GM18499 (cell line): Measurements from ENCODE around the gene ICAM1.
"Not testable (repeated sequence)": the region's sequence is repeated elsewhere in the genome, so short reads cannot be mapped to it uniquely, and the experiment has no call there.

Experiments
- ATAC-seq: cut with Tn5 transposase; IDR thresholded peaks from one replicate; pipeline ENCODE4 v1.9.1; 2021; ENCODE audit warnings: moderate number of reproducible peaks; ENCODE audit not compliant: insufficient read depth, unreplicated experiment

Gene ICAM1, protein sequence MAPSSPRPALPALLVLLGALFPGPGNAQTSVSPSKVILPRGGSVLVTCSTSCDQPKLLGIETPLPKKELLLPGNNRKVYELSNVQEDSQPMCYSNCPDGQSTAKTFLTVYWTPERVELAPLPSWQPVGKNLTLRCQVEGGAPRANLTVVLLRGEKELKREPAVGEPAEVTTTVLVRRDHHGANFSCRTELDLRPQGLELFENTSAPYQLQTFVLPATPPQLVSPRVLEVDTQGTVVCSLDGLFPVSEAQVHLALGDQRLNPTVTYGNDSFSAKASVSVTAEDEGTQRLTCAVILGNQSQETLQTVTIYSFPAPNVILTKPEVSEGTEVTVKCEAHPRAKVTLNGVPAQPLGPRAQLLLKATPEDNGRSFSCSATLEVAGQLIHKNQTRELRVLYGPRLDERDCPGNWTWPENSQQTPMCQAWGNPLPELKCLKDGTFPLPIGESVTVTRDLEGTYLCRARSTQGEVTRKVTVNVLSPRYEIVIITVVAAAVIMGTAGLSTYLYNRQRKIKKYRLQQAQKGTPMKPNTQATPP

DNA sequence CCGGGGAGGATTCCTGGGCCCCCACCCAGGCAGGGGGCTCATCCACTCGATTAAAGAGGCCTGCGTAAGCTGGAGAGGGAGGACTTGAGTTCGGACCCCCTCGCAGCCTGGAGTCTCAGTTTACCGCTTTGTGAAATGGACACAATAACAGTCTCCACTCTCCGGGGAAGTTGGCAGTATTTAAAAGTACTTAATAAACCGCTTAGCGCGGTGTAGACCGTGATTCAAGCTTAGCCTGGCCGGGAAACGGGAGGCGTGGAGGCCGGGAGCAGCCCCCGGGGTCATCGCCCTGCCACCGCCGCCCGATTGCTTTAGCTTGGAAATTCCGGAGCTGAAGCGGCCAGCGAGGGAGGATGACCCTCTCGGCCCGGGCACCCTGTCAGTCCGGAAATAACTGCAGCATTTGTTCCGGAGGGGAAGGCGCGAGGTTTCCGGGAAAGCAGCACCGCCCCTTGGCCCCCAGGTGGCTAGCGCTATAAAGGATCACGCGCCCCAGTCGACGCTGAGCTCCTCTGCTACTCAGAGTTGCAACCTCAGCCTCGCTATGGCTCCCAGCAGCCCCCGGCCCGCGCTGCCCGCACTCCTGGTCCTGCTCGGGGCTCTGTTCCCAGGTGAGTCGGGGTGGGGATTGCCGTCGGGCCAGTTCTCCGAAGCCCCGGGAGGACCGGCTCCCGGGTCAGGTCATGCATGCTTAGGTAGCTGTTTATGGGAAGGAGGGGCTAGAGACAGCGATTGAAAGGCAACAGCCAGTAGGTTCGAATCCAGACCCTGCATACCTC, at the start of gene ICAM1:
ICAM1 (plus strand) TSS at position 505 of the 779 bp plus-strand sequence; CDS start at position 545, 40 bp downstream.
- no peak for ATAC-seq

DNA sequence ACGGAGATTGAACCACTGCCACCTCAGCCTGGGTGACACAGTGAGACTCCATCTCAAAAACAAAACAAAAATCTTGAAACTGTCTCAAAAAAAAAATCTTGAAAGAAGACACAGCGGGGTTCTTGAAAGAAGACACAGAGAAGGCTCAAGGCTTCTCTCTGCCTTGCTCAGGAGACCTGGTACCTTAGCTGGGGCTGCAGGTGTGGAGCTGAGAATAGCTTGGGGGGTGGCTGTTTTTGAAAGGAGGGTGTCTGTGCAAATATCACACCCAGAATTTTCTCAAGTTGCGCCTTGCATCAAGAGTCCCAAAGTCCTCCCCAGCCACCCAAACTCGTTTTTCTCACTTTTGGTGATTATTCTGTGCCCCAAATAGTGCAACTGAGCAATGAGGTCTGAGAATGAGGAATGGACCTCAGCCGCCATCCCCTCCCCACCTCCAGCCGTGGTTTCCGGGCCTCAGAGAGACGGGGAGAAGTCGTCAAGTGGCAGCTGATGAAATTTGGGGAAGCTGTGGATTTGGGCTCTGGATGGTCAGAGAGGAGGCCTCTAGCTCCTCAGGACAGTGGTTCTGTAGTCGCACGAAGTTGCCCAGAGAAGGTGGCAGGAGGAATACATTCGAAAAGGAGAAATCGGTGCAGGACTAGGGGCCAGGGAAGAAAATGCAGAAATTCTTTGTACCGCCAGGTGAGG, 48.6 kb upstream of the ICAM1 start:
- no peak for ATAC-seq

DNA sequence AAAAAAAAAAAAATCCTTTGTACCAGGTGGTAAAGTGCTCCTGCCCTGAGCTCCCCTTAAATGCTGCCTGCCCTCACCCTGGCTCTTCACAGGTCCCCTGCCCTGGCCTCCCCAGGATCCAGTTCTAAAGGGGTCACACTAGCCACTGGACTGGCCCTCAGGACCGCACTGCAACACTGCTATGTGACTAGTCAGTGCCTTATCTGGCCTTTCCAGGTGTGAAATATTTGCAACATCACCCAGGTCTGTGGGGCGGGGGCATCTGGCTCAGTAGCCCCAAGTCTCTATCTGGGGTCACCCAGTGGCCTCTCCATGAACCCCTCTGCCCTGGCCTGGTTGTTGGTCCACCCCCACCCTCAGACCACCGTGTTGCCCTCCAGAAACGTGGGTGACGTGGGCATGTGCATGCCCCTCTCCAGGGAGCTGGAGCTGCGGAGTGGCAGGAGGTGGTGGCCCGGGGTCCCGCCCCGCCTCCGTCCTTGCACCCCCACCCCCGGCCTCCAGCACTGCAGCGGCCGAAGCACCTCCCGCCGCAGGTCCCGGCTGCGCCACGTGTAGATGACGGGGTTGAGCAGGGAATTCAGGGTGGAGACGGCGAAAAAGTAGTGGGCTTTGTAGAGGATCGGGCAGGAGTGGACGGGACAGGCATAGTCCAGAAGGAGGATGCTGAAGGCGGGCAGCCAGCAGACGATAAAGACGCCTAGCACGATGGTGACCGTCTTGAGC, 47.3 kb upstream of the ICAM1 start:
- no peak for ATAC-seq

DNA sequence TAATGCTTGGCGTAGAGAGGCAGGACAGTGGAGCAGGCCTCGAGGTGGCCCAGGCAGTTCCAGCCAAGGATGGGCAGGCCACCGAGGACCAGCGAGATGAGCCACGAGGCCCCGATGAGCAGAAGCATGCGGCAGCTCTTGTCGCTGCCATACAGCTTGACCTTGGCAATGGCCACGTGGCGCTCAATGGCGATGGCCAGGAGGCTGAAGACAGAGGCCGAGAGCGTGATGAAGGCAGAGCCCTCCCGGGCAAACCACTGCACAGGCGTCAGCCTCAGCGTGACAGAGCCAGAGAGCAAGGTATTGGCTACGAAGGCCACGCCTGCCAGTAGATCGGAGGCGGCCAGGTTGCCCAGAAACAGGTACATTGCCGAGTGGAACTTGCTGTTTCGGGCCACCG, 46.6 kb upstream of the ICAM1 start:
- ATAC-seq, result no peak

DNA sequence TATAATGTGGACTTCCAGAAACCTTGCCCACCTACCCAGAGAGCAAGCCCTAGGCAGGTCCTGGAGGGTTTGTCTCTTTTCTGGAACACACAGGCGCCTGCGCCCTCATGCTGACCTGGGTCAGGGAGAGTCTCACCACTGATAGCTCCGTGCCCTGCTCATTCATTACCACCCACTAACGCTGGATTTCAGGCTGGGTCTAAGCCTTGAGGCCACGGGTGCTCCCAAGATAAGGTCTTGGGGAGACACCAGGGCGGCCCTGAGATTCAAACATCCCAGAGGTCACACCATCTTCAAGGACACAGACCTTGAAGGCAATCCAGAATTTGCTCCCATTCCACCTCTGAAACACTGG, 44.9 kb upstream of the ICAM1 start:
- no peak for ATAC-seq

DNA sequence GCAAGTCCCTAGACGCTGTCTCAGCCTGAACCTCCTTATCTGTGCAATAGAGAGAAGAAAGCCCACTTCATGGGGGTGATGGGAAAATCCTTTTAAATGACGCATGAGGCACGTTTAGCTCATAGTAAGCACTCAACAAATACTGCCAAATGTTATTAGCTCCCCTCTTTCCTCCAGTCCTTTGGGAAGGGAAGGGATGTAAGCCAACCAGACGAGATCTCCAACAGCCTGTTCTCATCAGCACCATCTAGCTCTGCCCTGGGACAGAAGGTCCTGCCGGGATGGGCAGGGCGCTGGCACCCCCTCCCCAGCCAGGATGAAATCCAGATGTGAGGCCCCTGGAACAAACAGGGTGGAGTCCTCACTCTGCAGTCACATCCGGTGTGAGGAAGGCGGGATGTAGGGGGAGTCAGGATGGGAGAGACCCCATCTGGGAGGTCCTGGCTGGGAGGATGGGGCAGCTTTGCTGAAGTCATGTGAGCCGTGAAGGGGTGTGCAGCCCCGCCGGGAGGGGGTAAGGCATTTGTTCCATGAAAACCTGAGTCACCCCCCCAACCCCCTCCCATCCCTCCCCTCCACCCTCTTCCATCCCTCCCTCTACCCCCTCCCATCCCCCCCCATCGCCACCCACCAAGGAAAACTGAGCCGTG, 44.4 kb upstream of the ICAM1 start:
- no peak for ATAC-seq

DNA sequence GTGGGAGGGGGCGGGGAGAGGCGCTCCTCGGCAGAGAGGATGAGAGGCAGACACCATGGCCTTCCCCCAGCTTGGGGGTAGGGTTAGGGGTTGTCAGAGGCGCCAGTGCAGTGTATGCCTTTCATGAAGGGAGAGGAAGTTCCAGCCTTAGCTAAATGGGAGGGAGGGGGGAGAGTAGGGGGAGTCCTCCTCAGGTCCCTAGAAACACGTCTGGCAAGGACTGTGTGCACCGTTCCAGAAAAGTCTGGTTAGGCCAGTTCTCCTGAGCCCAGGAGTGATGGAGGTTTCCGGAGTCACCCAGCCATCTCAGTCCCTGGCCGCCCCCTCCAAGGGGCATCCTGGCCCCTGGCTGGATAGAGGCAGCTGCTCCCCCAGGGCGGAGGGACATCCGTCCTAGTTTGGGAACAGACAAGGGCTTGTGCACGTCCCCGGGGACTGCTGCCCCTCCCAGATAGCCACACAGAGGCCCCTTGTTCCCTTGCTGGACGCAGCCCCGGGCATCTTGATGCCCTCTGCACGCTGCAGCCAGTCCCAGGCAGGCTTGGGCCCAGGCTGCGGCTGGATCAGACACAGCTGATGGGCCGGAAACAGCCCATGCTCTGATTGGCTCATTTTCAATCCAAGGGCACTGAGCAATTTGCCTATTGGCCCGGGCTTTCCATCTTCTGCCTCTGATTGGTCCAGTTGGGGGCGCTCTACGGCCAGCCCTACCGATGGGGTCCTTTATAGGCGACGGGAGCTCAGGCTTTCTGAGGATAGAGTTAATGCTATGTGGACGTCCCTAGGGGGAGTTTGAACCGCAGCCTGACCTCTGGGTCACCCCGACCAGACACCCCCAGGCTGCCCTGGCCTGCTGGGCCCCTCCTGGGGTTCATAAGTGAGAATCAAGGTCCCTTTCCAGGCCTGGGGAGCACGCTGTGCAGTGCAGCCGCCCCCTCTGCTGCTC, 43.6 kb upstream of the ICAM1 start:
- ATAC-seq, result no peak

DNA sequence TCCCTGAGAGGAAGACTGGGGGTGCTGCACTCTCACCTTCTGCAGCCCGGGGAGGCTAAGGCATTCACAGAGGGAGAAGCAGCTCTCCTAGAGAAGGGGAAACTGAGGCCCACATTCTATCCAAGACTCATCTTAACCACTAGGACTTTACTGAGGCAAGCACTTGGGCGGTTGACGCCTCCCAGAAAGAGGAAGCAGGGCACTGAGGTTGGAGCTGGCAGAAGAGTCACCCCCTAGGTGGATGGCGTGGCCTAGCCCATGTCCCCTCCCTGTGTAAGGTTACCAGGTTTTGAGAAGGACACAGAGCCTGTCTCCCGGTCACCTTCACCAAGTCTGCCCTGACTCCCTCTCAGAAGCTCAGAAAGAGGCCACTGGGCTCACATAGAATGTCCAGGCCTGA, 42.5 kb upstream of the ICAM1 start:
- ATAC-seq, result no peak

DNA sequence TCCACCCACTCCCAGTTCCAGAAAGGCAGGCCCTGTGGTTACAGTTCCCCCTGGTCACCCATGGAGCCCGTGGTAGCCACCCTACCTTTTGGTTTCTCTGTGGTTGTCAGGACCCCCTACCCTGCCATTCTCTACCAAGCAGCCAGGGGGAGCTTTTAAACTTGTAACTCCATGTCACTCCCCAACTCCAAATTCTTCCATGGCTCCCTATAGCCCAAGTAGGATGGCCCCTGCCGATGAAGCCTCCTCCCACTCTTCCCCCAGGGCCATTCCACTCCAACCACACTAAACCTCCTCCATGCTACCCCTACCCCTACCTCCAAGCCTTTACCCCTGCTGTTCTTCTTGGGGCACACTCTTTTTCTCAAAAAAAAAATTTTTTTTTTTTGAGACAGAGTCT, 42.0 kb upstream of the ICAM1 start:
- ATAC-seq, result no peak

DNA sequence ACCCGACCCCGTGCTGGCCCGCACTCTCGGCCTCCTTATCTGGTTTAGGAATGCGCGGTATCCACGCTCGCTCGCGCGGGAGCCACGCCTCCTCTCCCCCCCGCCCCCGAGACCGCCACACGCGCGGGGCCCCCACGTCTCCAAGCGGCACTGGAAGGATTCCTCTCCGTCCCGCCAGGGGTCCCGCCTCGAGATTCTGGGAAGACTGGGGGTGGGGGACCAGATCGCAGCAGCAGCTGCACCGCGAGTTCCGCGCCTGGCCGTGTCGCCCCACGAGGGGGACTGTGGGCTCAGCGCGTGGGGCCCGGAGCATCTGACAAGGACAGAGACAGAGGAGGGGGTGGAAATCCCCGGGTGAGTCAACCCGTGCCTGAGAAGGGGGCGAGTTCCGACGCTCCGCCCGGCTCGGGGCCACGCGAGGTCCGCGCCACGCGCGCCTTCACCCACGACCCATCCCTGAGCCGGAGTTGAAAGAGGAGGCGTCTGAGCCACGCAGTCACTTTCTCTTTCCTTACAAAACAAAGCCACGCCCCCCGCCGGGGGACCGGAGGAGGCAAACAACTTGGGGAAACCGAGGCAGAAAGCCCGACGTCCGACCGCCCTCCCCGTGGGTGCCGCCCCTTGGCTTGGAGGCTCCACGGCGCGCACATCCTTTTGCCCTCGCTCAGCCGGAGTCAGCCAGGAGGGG, 40.6 kb upstream of the ICAM1 start:
- no peak for ATAC-seq

DNA sequence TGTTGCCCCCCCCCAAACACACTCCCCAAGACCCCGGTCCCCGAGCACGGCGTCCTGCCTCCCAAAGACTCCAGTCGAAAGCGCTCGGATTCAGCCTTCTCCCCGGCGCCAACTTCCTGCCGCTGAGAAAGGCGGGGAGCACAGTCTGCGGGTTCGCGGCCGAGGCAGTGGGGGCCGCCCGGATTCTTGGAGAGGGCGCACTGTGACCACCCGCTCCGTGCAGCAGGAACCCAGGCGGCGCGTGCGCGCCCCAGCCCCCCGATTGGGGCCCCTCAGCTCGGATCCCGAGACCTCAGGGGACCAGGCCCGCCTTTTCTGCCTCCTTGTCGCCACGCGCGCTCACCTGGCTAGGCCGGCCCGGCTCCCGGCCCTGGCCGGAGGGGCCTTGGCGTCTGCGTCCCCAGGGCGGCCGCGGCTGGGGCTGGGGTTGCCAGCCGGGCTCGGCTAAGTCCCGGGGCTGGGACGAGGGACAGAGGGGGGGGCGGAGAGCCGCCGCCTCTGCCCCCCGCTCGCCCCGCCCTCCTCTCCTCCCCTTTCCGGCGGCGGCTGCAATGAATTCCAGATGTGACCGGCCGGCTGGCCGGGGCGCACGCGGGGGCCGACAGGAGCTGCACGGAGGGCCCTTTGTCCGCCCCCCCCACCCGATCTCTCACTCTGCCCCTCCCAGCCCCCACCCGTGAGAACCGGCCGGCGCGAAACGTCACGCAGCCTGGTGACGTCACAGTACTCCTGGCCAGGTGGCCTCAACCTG, 39.9 kb upstream of the ICAM1 start, which contains the start of gene S1PR2:
S1PR2 (minus strand) TSS at position 471 of the 751 bp plus-strand sequence. CDS start 6,426 bp downstream, outside the sequence.
- ATAC-seq, result no peak

DNA sequence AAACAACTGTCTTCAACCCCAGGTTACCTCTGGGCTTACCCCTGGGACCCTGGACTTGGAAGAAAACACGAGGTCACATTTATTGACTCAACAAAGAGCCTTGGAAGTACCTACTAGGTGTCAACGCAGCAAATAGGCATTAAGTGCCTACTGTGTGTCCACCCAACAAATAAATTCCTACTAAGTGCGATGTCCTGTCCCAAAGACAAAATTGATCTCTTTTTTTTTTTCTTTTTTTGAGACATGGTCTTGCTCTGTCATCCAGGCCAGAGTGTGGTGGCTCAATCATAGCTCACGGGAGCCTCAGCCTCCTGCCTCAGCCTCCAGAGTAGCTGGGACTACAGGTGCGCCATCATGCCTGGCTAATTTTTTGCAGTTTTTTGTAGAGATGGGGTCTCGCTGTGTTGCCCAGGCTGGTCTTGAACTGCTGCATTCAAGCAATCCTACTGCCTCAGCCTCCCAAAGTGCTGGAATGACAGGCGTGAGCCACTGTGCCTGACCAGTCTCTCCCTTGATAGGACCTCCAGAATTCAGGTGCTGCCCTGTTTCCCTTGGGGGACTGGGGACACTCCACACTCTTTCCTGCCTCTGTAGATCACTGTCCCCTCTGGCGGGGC, 39.2 kb upstream of the ICAM1 start:
- ATAC-seq, result no peak

DNA sequence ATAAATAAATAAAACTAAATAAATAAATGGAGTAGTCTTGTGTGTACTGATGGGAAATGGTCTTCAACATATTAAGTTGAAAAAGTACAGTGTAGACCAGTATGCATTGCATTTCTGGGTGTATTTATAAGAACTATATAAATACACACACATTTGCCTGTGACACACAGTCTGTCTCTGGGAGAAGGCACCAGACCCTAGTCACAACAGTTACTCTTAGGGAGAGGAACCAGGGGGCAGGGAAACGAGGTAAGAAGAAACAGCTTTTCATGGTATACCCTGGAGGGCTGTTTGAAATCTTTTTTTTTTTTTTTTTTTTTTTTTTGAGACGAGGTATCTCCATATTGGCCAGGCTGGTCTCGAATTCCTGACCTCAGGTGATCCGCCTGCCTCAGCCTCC, 37.0 kb upstream of the ICAM1 start:
- ATAC-seq, result no peak

DNA sequence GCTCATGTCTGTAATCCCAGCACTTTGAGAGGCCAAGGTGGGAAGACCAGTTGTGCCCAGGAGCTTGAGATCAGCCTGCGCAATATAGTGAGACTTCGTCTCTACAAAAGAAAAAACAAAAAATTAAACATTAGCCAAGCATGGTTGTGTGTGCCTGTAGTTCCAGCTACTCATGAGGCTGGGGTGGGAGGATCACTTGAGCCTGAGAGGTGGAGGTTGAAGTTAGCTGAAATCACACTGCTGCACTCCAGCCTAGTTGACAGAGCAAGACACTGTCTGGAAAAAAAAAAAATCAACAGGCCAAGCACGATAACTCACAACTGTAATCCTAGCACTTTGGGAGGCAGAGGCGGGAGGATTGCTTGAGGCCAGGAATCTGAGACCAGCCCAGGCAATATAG, 35.9 kb upstream of the ICAM1 start:
- ATAC-seq, result no peak

DNA sequence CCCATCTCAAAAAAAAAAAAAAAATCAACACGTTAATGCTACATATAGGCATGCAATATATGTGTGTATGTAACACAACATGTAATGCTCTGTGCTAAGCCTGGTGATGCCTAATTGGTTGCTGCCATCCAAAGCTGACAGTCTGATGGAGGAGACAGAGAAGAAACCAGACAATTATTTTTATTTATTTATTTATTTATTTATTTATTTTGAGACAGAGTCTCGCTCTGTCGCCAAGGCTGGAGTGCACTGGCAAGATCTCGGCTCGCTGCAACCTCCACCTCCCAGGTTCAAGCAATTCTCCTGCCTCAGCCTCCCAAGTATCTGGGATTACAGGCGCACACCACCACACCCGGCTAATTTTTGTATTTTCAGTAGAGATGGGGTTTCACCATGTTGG, 35.5 kb upstream of the ICAM1 start:
- not testable (repeated sequence) for ATAC-seq

DNA sequence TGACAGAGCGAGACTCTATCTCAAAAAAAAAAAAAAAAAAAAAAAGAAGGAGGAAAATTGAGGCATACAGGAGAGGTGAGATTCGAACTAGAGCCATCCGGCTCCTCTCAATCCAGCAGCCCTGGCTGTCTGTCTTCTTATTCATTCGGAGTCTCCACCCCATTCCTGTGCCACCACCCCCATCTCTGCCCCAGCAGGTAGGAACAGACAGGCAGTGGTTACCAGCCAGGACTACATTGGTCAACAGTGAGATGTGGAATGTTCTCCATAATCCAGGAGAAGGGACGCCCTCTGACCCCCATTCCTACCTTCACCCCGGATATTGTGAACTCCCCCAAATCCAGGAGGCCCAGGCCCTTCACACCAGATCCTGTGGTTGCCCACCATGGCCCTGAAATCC, 33.2 kb upstream of the ICAM1 start:
- no peak for ATAC-seq
